ENCODE measurements around the gene EIF5A2. TPM values are rescaled to one million over a fixed set of nuclear protein-coding genes. Genes with fewer than 3 reads are reported as not detected.

EIF5A2 gene
- total RNA-seq, 1 donor from 2014 or later = 4.9 TPM

GRCh38 chr3:170862618-170863374, 45.6 kb downstream of the EIF5A2 start:
- DNase-seq (ENCODE audit: low read depth, low spot score) = no peak

DNA sequence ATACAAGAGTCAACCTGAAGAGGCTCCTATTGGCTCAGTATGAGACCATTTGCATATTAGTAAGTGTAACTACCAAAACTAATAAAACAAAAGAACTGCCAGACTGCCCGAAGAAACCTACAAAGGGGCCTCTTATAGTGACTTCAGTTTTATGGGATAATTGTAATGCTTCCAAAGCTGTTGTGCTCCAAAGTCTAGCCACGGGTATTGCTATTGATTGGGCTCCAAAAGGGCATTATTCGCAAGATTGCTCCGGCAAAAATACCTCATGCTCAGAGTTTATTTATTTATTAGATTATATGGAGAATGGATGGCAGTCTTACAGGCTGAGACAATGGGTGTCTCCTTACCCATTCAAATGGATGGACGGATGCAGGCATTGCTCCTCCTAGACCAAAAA, 49.8 kb downstream of the EIF5A2 start:
- DNase-seq (ENCODE audit: low read depth, low spot score) = no peak

- DNase-seq (ENCODE audit: low read depth, low spot score) = no peak
Observed at GRCh38 chr3:170852324-170852723, 56.1 kb downstream of the EIF5A2 start.

DNA sequence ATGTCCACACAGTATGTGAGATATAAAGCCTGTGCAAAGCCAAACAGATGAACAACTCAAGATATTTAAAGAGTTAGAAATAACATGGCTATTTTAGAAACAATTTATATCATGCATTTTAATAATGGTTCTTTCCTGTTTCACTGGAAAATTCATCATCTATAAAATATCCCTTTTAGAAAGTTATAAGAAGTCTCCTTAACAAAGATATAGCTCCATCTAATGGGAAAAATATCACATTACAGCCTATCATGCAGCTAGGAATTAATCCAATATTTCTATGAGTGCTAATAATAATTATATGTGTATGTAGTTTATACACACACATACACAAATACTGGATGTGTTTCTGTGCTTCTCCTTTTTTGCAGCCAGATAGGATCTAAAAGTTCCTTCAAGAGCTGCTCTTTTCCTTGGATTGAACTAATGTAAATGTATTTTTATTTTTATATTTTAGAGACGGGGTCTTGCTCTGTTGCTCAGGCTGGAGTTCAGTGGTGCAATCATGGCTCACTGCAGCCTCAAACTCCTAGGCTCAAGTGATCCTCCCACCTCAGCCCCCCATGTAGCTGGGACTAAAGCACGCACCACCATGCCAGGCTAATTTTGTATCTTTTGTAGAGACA, 60.0 kb downstream of the EIF5A2 start:
- DNase-seq (ENCODE audit: low read depth, low spot score) = no peak

DNA sequence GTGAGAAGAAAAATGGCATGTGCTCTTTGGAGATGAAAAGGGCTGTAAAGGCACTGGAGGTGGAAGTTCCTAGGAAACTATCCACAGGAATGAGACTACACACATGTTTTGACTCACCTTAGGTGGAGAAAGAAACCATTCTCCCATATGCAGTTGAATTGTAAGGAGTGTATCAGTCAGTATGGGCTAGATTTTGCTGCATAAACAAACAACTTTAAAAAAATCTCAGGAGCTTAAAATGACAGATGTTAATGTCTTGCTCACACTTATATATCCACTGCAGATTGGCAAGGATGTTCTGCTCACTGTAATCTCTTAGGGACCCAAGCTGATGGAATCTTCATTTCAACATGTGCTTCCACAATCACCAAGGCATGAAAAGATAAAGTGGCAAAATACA, 64.1 kb downstream of the EIF5A2 start:
- no peak for DNase-seq (ENCODE audit: low read depth, low spot score)

GRCh38 chr3:170840291-170840859, 68.1 kb downstream of the EIF5A2 start:
- peak; percentile 2 for DNase-seq (ENCODE audit: low read depth, low spot score)

DNA sequence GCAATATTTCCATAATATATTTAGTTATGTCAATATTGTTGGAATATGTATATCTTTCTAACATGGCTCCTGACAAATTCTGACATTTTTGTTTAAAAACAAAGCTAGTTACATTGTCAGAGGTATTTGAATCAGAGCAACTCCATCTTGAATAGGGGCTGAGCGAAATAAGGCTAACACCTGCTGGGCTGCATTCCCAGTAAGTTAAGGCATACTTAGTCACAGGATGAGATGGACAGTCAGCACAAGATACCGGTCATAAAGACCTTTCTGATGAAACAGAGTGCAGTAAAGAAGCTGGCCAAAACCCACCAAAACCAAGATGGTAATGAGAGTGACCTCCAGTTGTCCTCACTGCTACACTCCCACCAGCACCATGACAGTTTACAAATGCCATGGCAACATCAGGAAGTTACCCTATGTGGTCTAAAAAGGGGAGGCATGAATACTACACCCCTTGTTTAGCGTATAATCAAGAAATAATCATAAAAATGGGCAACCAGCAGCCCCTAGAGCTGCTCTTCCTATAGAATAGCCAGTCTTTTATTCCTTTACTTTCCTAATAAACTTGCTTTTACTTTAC, 68.8 kb downstream of the EIF5A2 start:
- DNase-seq (ENCODE audit: low read depth, low spot score) = no peak

Other genes with a start within 250 kb of the EIF5A2 start
- gene RPL22L1, start 38.4 kb downstream of the EIF5A2 start, total RNA-seq = 74.4 and 119 TPM in 2 replicates
- gene SLC2A2, start 118.1 kb upstream of the EIF5A2 start, total RNA-seq = not detected in 2 replicates

Data from pulmonary artery endothelial cell (primary cell).